ENCODE measurements around the gene UBXN11.

UBXN11 gene

GRCh38 chr1:26268290-26269197 is 37.9 kb downstream of the UBXN11 start:
- DNase-seq: no peak

GRCh38 chr1:26265405-26265804 is 41.0 kb downstream of the UBXN11 start:
- no peak for DNase-seq

- DNase-seq: no peak
Observed at GRCh38 chr1:26263212-26263611, 43.2 kb downstream of the UBXN11 start.

GRCh38 chr1:26259578-26259977 is 46.9 kb downstream of the UBXN11 start:
- DNase-seq: no peak

- no peak for DNase-seq
Observed at GRCh38 chr1:26259005-26259404, 47.4 kb downstream of the UBXN11 start.

- DNase-seq: no peak
Observed at GRCh38 chr1:26257222-26257621, 49.2 kb downstream of the UBXN11 start.

GRCh38 chr1:26254404-26254803 is 52.0 kb downstream of the UBXN11 start:
- DNase-seq: no peak

GRCh38 chr1:26252718-26253117 is 53.7 kb downstream of the UBXN11 start:
- no peak for DNase-seq

- DNase-seq: no peak
Observed at GRCh38 chr1:26239936-26240335, 66.5 kb downstream of the UBXN11 start.

- no peak for DNase-seq
Observed at GRCh38 chr1:26237230-26237966, 69.0 kb downstream of the UBXN11 start.

GRCh38 chr1:26234644-26235370 is 71.6 kb downstream of the UBXN11 start:
- DNase-seq: no peak

- peak; percentile 68 to 96 for DNase-seq
Observed at GRCh38 chr1:26233903-26234643, 72.4 kb downstream of the UBXN11 start, which contains the start of gene CEP85. CEP85 (plus strand) TSS chr1:26234200; CDS start chr1:26239784, 5,584 bp downstream.
